HG03095 (cell line): ENCODE measurements around the gene ZBTB7C.

ENCODE experiments used
- ATAC-seq: cut with Tn5 transposase; IDR thresholded peaks from one replicate; pipeline ENCODE4 v1.9.1; 2021; ENCODE audit warnings: moderate library complexity; ENCODE audit not compliant: unreplicated experiment

ZBTB7C gene

GRCh38 chr18:48105317-48105716, 303.9 kb downstream of the ZBTB7C start:
- no peak for ATAC-seq

- no peak for ATAC-seq
These were observed 304.5 kb downstream of the ZBTB7C start for GRCh38 chr18:48104705-48105104.

- no peak for ATAC-seq
These were observed 308.5 kb downstream of the ZBTB7C start for GRCh38 chr18:48100651-48101165.

GRCh38 chr18:48100165-48100575, 309.0 kb downstream of the ZBTB7C start:
- no peak for ATAC-seq

GRCh38 chr18:48099481-48100164, 309.6 kb downstream of the ZBTB7C start:
- no peak for ATAC-seq

GRCh38 chr18:48098538-48098937, 310.6 kb downstream of the ZBTB7C start:
- no peak for ATAC-seq

- no peak for ATAC-seq
These were observed 311.2 kb downstream of the ZBTB7C start for GRCh38 chr18:48098007-48098406.

- ATAC-seq = no peak
These were observed 313.5 kb downstream of the ZBTB7C start for GRCh38 chr18:48095726-48096125.

GRCh38 chr18:48093104-48093503, 316.1 kb downstream of the ZBTB7C start:
- ATAC-seq = no peak

- no peak for ATAC-seq
These were observed 317.2 kb downstream of the ZBTB7C start for GRCh38 chr18:48091869-48092497.

GRCh38 chr18:48090702-48091101, 318.5 kb downstream of the ZBTB7C start:
- ATAC-seq = no peak

GRCh38 chr18:48090021-48090420, 319.2 kb downstream of the ZBTB7C start:
- no peak for ATAC-seq

GRCh38 chr18:48085781-48086487, 323.2 kb downstream of the ZBTB7C start:
- no peak for ATAC-seq

GRCh38 chr18:48084858-48085257, 324.3 kb downstream of the ZBTB7C start:
- no peak for ATAC-seq

GRCh38 chr18:48084041-48084757, 325.0 kb downstream of the ZBTB7C start:
- ATAC-seq = no peak

GRCh38 chr18:48080546-48080945, 328.6 kb downstream of the ZBTB7C start:
- no peak for ATAC-seq

GRCh38 chr18:48079885-48080284, 329.3 kb downstream of the ZBTB7C start:
- ATAC-seq = no peak

GRCh38 chr18:48078448-48078847, 330.7 kb downstream of the ZBTB7C start:
- ATAC-seq = no peak

- ATAC-seq = no peak
These were observed 331.9 kb downstream of the ZBTB7C start for GRCh38 chr18:48077291-48077690.

GRCh38 chr18:48076461-48076860, 332.7 kb downstream of the ZBTB7C start:
- no peak for ATAC-seq

GRCh38 chr18:48075707-48076093, 333.5 kb downstream of the ZBTB7C start:
- no peak for ATAC-seq
